DND-41 (cell line): ENCODE measurements around the gene RHOH.
A peak's percentile ranks its signal among the peaks of the same experiment; 100 is the strongest.

Source experiments
- ATAC-seq: fragments of 200-7000 bp; cut with Tn5 transposase; 3 replicates; pipeline ENCODE4 v1.9.1; 2021; ENCODE audit warnings: low read depth; ENCODE audit not compliant: insufficient read depth
- DNase-seq: peaks from one replicate; pipeline ENCODE4 v3.0.0-alpha.2; 2020
- H2AFZ ChIP-seq: 2 replicates; pipeline ENCODE4 v1.6.0; 2012; ENCODE audit warnings: low read depth, low read length
- H3K27ac ChIP-seq: 2 replicates; pipeline ENCODE4 v1.5.1; 2012; ENCODE audit warnings: low read length, inconsistent platforms
- H3K27me3 ChIP-seq: fragments of 200-600 bp; sonication (generic); 2 replicates; pipeline ENCODE4 v1.6.0; 2012; ENCODE audit warnings: low read length, mild to moderate bottlenecking, inconsistent platforms; ENCODE audit not compliant: insufficient read depth, poor library complexity
- H3K36me3 ChIP-seq: 2 replicates; pipeline ENCODE4 v1.5.1; 2012; ENCODE audit warnings: low read length, inconsistent platforms; ENCODE audit not compliant: insufficient read depth
- H3K4me1 ChIP-seq: 2 replicates; pipeline ENCODE4 v1.5.1; 2012; ENCODE audit warnings: mild to moderate bottlenecking, low read length; ENCODE audit not compliant: insufficient read depth
- H3K4me2 ChIP-seq: 2 replicates; pipeline ENCODE4 v1.6.0; 2012; ENCODE audit warnings: mild to moderate bottlenecking, moderate library complexity, low read length, inconsistent platforms; ENCODE audit not compliant: insufficient read depth
- H3K4me3 ChIP-seq, 2 experiments: fragments of 200-600 bp in 1 of 2; shearing (Covaris generic) in 1 of 2; 2 replicates each; pipeline ENCODE4 v1.5.1; 2012 to 2016; ENCODE audit warnings: inconsistent platforms in 2 of 2, low read length in 2 of 2, mild to moderate bottlenecking in 2 of 2, low read depth in 1 of 2, moderate library complexity in 1 of 2
- H3K79me2 ChIP-seq: 2 replicates; pipeline ENCODE4 v1.6.0; 2012; ENCODE audit warnings: low read length, inconsistent platforms; ENCODE audit not compliant: insufficient read depth
- H3K9ac ChIP-seq: 2 replicates; pipeline ENCODE4 v1.6.0; 2012; ENCODE audit warnings: low read depth, mild to moderate bottlenecking, inconsistent platforms, low read length, moderate library complexity
- H3K9me3 ChIP-seq: 2 replicates; pipeline ENCODE4 v1.5.1; 2012; ENCODE audit warnings: low read length, moderate library complexity, mild to moderate bottlenecking, inconsistent platforms; ENCODE audit not compliant: insufficient read depth, severe bottlenecking
- H4K20me1 ChIP-seq: 2 replicates; pipeline ENCODE4 v1.6.0; 2012; ENCODE audit warnings: low read length; ENCODE audit not compliant: insufficient read depth
- EZH2 ChIP-seq: IDR thresholded peaks from 3 replicates; pipeline ENCODE4 v1.6.1; 2012; ENCODE audit warnings: borderline replicate concordance, low read depth, mild to moderate bottlenecking, moderate library complexity, low read length, inconsistent platforms; ENCODE audit not compliant: severe bottlenecking
- TF ChIP-seq, protein P1 (sequence below): IDR thresholded peaks from 2 replicates; pipeline ENCODE4 v1.5.1; 2012; ENCODE audit warnings: borderline replicate concordance, low read length, moderate library complexity, mild to moderate bottlenecking; ENCODE audit not compliant: poor library complexity, severe bottlenecking; ENCODE audit errors: extremely low read depth

The RHOH gene

DNA sequence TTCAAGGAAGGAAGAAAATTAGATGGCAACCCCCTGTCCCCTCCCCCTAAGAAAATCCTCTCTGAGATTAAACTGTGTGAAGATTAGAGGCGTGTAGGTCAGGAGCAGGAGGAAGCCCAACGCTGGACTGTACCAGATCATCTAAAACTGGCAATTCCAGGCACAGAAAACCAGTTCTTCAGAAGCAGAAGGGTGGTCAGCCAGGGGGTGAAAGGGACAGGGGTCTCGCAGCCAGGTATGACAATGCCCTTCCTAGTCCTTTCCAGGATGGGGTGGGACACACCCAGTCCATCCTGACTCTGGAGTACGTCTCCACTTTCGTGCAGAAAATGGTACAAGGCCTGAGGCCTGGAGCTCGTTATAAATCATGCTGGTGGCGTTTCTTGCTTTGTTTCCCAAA is 3.3 kb upstream of the RHOH start:
- Histone ChIP-seq H3K79me2 (peaks cover 97% of the 10 kb centered on the region), H3K4me2 (peak overlapping the region; percentile 74), H3K4me1 (peaks cover 72% of the 10 kb centered on the region), H3K27me3 (no peaks in the 10 kb centered on the region), H2AFZ (no peak overlapping the region), H4K20me1 (peaks cover 7% of the 10 kb centered on the region), H3K27ac (peak overlapping the region; percentile 98), H3K9ac (peak overlapping the region; percentile 86), H3K9me3 (no peaks in the 10 kb centered on the region), H3K4me3 (peak overlapping the region; percentile 40 to 84; a peak in 3 of 4 replicates), H3K36me3 (peaks cover 11% of the 10 kb centered on the region)
- TF ChIP-seq EZH2: no peak
- TF ChIP-seq, protein P1, sequence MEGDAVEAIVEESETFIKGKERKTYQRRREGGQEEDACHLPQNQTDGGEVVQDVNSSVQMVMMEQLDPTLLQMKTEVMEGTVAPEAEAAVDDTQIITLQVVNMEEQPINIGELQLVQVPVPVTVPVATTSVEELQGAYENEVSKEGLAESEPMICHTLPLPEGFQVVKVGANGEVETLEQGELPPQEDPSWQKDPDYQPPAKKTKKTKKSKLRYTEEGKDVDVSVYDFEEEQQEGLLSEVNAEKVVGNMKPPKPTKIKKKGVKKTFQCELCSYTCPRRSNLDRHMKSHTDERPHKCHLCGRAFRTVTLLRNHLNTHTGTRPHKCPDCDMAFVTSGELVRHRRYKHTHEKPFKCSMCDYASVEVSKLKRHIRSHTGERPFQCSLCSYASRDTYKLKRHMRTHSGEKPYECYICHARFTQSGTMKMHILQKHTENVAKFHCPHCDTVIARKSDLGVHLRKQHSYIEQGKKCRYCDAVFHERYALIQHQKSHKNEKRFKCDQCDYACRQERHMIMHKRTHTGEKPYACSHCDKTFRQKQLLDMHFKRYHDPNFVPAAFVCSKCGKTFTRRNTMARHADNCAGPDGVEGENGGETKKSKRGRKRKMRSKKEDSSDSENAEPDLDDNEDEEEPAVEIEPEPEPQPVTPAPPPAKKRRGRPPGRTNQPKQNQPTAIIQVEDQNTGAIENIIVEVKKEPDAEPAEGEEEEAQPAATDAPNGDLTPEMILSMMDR: no peak
- peak; percentile 2; the same call in 2 of the 3 replicates for ATAC-seq
- DNase-seq: no peak

DNA sequence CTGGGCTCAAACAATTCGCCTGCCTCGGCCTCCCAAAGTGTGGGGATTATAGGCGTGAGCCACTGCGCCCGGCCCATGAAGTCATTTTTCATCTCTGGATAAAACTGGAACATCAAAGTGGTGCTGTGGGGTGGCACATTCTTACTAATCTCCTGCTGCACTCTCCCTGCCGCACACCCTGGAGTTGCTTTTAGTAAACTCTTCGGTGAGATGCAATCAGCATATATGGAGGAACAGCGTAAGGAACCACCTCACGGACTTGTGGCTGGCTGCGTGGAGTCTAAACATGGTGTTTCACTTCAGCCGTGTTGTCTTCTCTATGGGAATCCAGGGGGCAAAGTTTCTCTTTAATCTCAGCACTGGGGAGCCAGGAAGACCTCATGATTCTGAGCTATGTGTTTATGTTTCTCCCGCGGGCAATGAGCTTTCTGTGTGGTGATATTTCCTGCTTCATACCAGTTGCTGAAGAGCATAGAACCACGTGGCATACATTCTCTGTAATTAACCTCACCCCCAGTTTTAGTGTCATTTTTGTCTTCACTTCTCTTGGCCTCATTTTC is 2.1 kb upstream of the RHOH start:
- TF ChIP-seq EZH2: no peak
- TF ChIP-seq, protein P1: no peak
- H3K4me2 ChIP-seq: peak overlapping the region; percentile 74
- peak overlapping the region; percentile 86 for H3K9ac ChIP-seq
- peaks cover 16% of the 10 kb centered on the region for H4K20me1 ChIP-seq
- peaks cover 98% of the 10 kb centered on the region for H3K79me2 ChIP-seq
- H3K27me3 ChIP-seq: no peaks in the 10 kb centered on the region
- peak; percentile 46 for ATAC-seq
- no peak overlapping the region for H2AFZ ChIP-seq
- H3K4me1 ChIP-seq: peaks cover 61% of the 10 kb centered on the region
- peak overlapping the region; percentile 7 to 84; a peak in 3 of 4 replicates for H3K4me3 ChIP-seq
- peak overlapping the region; percentile 98 for H3K27ac ChIP-seq
- no peaks in the 10 kb centered on the region for H3K9me3 ChIP-seq
- peak; percentile 77 for DNase-seq
- H3K36me3 ChIP-seq: peaks cover 16% of the 10 kb centered on the region

DNA sequence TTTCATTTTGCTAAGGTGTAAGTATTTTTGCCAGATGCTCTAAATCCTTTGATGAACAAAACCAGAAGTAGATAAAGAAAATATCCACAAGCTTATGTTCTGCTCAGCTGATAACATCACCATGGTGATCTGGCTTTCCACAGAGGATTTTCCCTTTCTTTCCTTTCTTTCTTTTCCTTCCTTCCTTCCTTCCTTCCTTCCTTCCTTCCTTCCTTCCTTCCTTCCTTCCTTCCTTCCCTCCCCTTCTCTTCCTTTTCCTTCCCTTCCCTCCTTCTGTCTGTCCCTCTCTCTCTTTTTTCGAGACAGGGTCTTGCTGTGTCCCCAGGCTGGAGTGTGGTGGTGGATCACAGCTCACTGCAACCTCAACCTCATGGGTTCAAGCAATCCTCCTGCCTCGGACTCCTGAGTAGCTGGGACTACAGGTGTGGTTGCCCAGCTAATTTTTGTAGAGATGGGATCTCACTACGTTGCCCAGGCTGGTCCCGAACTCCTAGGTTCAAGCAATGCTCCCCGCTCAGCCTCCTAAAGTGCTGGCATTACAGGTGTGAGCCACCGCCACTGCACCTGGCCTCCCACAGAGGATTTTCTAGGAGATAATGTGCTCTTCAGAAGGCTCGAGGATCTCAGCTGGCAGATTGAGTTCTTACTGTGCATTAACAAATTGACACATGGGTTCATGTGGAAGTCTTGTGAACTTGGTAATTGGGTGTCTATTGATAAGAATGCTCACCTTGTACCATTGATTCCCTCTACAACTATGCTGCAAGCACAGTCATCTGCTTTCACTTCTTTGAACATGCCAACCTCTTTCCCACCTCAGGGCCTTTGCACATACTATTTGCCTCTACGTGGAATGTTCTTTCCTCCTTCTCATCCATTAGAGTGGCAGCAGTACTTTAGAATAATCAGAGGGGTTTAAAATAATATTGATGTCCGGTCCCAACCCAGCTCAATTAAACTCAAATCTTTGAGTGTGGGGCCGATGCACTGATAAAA is 1.4 kb upstream of the RHOH start:
- Histone ChIP-seq H3K4me3 (peak overlapping the region; percentile 75 to 84; a peak in 3 of 4 replicates), H3K9ac (peak overlapping the region; percentile 86), H3K27me3 (no peaks in the 10 kb centered on the region), H3K36me3 (peaks cover 18% of the 10 kb centered on the region), H3K4me2 (peak overlapping the region; percentile 74), H4K20me1 (peaks cover 24% of the 10 kb centered on the region), H2AFZ (no peak overlapping the region), H3K27ac (peak overlapping the region; percentile 98), H3K79me2 (peaks cover 98% of the 10 kb centered on the region), H3K9me3 (no peaks in the 10 kb centered on the region), H3K4me1 (peaks cover 60% of the 10 kb centered on the region)
- ATAC-seq (no peak), DNase-seq (peak; percentile 49)
- TF ChIP-seq, protein P1: no peak
- TF ChIP-seq EZH2: no peak
